Heart left ventricle (tissue), 13 donors: ENCODE measurements around the gene ANKH.

Experiments used
- CTCF ChIP-seq, 12 donors: fragments of 200-600 bp; sonication (generic) in 4 of 12; IDR thresholded peaks; one replicate each; pipeline versions ENCODE4 v1.5.0 to v1.8.0; 2018 to 2022; ENCODE audit warnings: antibody characterized with exemption in 12 of 12, mild to moderate bottlenecking in 5 of 12
- POLR2A ChIP-seq, 2 donors: fragments of 450-650 bp; IDR thresholded peaks; one replicate each; pipeline ENCODE4 v1.6.1; 2017; ENCODE audit warnings: antibody characterized with exemption in 2 of 2, mild to moderate bottlenecking in 2 of 2, moderate library complexity in 2 of 2
- donor health status: ischemic (EF 13 %, LVEDD 7.1; RV severe dilation, severe dysfunction).
- donor health status: DM: no; HTN: yes; CAD: no.
- donor health status: DM: no; HTN: no; CAD: no.
- donor health status: ischemic (EF 25% LVEDD 6.9; RV normal size, moderate dysfunction).
- donor health status: ischemic (EF 25% LVEDD 5.7; RV mildly dilated, moderate dysfunction).
- donor health status: ischemic (EF 35%, LVEDD 5.7; RV mildly dilated, moderate dysfunction).
- donor health status: nonischemic (EF 11% LVEDD 7.7; RV severe dilation, severe dysfunction).
- donor health status: DM: yes; HTN: yes; CAD: no.
- donor health status: PGD.
- donor health status: ischemic (EF 29% LVEDD 5.4; RV normal size, mild dysfunction).
- donor health status: nonischemic (EF 23%, LVEDD 6.1; RV moderate dilation, normal function).

GRCh38 chr5:14816999-14817761 lies 54.4 kb downstream of the ANKH start:
- no peak for TF ChIP-seq CTCF (IDR thresholded peaks at IDR 0.05)
- TF ChIP-seq POLR2A (IDR thresholded peaks at IDR 0.05), result no peak
